Neural progenitor cell (in vitro differentiated cells): ENCODE results near the gene TLL2.

Experiments used
- CTCF ChIP-seq: fragments of 200-600 bp; sonication (generic); IDR thresholded peaks from 2 replicates; pipeline ENCODE4 v1.5.1; 2017; ENCODE audit warnings: antibody characterized with exemption, mild to moderate bottlenecking
- EZH2 ChIP-seq: fragments of 200-600 bp; sonication (generic); IDR thresholded peaks from 2 replicates; pipeline ENCODE4 v1.6.1; 2017; ENCODE audit warnings: antibody characterized with exemption, mild to moderate bottlenecking, moderate library complexity

- TF ChIP-seq CTCF (no peak), EZH2 (no peak)
These were observed 123.9 kb downstream of the TLL2 start for GRCh38 chr10:96389785-96390184.
